OCI-LY1 (cell line): ENCODE measurements around the gene UBASH3B.

Source experiments
- CTCF ChIP-seq: fragments of 200-600 bp; sonication (generic), shearing (Covaris generic); IDR thresholded peaks from 2 replicates; pipeline ENCODE4 v1.5.1; 2017; ENCODE audit warnings: mild to moderate bottlenecking, antibody characterized with exemption, low read length, moderate library complexity, mixed read lengths
- EZH2 ChIP-seq: fragments of 200-600 bp; sonication (generic), shearing (Covaris generic); IDR thresholded peaks from 2 replicates; pipeline ENCODE4 v1.8.0; 2017; ENCODE audit warnings: borderline replicate concordance, mixed run types, mild to moderate bottlenecking, antibody characterized with exemption, low read length, moderate library complexity, mixed read lengths

GRCh38 chr11:122726028-122726427, 70.5 kb downstream of the UBASH3B start:
- no peak for TF ChIP-seq CTCF
- TF ChIP-seq EZH2 = no peak
